Activated CD8-positive, alpha-beta memory T cell treated with anti-CD3 and anti-CD28 coated beads, Interleukin-2, amount 50 U/mL, for 4 hours (primary cell): Measurements from ENCODE around the gene PCSK1N.
"Not testable (repeated sequence)": the region's sequence is repeated elsewhere in the genome, so short reads cannot be mapped to it uniquely, and the experiment has no call there.

Experiments
- DNase-seq: peaks from one replicate; pipeline ENCODE4 v3.0.0-alpha.2; 2020

PCSK1N gene

GRCh38 chrX:48835524-48836329 is at the start of gene PCSK1N:
Gene PCSK1N (minus strand): TSS chrX:48835610. CDS start chrX:48835532, 78 bp downstream.
- DNase-seq: peak; percentile 64

DNA sequence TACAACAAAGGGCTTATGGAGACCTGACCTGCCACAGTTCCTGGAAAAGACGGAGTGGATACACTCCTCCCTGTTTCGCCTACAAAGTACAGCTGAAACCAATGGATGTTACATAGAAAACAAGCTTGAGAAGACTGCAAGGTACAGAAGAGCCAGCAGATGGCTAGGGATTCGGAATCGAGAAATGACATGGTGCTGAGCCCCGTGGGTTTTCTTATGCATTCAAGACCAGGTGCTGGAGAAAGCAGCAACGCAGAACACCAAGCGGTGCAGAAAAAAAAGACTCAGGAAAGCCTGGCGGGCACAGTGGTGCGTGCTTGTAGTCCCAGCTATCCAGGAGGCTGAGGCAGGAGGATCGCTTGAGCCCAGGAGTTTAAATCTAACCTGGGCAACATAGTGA is 48.3 kb upstream of the PCSK1N start:
- no peak for DNase-seq

DNA sequence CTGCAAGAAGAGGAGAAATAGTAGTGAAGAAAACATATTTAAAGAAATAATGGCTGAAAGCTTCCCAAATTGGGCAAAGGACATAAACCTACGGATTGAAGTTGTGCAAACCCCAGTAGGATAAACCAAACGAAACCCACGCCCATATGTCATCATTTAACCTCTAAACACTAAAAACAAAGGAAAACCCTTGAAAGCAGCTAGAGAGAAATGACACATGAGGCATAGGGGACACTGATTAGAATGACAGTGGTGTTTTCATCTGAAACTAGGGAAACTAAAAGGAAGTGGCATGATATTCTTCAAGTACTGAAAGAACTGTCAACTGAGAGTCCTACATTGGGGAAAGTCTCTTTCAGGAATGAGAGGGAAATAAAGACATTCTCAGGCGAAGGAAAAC is 41.5 kb upstream of the PCSK1N start:
- DNase-seq: not testable (repeated sequence)

- not testable (repeated sequence) for DNase-seq
Measured at GRCh38 chrX:48872017-48872416, 36.6 kb upstream of the PCSK1N start.

DNA sequence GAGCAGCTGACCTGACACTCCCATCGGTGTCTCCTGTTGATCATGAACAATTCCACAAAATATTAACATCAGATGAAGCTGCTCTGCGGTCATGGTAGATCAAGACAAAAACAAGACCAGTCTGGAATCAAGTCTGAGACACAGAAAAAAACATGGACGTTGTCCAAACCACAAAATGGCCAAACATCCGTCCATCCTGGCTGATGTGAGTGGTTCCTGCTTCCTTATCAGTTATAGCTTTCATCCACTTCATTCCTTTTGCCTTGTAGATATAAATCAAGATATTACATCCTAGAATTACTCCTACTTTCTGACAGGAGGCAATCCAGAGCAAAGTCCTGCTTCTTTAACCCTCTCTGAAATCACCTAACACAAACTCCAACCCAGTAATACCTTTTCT is 28.8 kb upstream of the PCSK1N start:
- DNase-seq: no peak

- no peak for DNase-seq
Measured at GRCh38 chrX:48854898-48855297, 19.5 kb upstream of the PCSK1N start.

DNA sequence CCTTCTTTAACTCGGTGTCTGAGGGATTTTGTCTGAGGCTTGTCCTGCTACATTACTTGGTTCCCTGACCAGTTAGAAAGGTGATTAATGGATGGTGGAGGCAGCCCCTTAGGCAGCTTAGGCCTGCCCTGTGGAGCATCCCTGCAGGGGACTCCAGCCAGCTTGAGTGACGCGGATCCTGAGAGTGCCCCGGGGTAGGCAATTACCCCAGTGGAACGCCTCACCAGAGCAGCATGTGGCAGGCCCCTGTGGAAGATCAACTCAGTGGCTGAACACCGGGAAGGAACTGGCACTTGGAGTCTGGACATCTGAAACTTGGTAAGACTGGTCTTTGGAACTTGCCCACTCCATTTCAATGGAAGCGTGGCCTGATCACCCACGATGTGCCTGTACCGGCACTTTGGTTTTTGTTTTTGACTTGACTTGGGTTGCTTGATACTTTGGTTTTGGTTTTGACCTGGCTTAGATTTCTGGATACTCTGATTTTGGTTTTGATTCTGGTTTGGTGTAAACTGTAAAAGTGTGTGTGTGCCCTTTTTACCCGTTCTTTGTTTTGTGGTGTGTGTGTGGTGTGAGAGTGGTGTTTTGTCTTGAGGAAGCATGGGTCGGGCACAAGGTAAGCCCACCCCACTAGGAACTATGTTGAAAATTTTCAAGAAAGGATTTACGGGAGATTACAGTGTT is 18.9 kb upstream of the PCSK1N start:
- DNase-seq: not testable (repeated sequence)

DNA sequence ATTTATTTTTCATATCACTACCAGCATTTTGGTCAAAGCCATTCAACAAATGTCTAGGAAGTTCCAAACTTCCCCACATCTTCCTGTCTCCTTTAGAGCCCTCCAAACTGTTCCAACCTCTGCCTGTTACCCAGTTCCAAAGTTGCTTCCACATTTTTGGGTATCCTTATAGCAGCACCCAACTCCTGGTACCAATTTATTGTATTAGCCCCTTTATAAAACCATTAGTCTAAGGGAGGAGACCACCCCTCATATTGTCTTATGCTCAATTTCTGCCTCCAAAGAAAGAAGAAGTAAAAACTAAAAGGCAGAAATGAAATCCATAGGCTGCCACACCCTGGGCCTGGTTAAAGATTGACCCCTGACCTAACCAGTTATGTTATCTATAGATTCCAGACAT is 18.1 kb upstream of the PCSK1N start:
- DNase-seq: not testable (repeated sequence)

DNA sequence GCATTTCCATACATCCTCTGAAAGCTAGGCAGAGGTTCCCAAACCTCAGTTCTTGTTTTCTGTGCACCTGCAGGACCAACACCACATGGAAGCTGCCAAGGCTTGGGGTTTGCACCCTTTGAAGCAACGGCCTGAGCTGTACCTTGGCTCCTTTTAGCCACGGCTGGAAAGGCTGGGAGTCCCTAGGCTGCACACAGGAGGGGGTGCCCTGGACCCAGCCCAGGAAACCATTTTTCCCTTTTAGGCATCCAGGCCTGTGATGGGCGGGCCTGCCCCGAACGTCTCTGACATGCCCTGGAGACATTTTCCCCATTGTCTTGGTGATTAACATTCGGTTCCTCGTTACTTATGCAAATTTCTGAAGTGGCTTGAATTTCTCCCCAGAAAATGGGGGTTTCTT is 17.4 kb upstream of the PCSK1N start:
- no peak for DNase-seq

- no peak for DNase-seq
Measured at GRCh38 chrX:48848847-48849246, 13.4 kb upstream of the PCSK1N start.

DNA sequence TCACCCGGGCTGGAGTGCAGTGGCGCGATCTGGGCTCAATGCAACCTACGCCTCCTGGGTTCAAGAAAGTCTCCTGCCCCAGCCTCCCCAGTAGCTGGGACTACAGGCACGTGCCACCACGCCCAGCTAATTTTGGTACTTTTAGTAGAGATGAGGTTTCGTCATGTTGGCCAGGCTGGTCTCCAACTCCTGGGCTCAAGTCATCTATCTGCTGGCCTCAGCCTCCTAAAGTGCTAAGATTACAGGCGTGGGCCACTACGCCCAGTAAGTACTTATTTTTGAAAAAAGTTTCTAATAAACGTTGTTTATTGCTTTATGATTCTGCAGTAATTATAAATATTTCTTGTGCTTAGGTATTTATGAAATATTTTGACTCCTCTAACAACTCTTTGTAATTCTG is 4.3 kb upstream of the PCSK1N start:
- no peak for DNase-seq

GRCh38 chrX:48834383-48834709 is 1.1 kb downstream of the PCSK1N start:
- DNase-seq: no peak

DNA sequence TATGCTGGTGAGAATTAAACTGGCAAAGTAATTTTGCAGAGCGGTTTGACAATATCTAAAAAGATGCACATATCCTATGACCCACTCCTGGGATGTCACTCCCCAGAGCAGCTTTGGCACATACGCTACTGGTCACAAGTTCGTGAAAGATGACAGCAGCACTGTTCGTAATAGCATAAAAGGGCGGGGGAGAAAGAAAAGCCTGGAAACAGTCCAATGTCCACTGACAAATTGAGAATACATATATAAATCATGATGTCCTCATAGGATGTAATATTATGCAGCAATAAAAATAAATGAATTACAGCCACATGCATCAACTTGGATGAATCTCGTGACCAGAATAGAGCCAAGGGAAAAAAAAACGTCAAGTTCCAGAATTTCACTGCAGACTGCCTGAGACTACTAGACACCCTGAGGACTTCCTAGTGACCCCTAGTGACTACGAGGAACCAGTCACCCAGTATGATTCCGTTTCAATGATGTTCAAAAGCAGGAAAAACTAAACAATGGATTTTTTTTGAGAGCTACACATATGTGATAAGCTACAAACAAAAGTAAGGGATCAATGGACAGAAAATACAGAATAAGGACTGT is 1.8 kb downstream of the PCSK1N start:
- DNase-seq: no peak

DNA sequence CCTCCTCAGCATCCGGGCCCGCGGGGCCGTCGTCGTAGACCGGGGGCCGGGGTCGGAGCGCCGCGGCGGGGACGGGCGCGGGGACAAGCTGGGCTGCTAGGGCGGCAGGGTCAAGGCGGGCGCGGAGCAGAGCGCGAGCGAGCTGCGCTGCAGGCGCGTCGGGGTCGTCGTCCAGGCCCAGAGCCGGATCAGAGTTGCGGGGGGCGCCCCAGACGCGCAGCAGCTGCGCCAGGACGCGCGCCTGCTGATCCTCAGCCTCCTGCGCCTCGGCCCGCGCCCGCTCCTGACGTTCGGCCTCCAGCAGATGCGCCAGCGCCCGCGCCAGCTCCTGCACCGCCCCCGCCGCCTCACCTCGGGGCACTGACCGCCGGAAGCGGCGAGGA is 3.5 kb downstream of the PCSK1N start:
- no peak for DNase-seq

DNA sequence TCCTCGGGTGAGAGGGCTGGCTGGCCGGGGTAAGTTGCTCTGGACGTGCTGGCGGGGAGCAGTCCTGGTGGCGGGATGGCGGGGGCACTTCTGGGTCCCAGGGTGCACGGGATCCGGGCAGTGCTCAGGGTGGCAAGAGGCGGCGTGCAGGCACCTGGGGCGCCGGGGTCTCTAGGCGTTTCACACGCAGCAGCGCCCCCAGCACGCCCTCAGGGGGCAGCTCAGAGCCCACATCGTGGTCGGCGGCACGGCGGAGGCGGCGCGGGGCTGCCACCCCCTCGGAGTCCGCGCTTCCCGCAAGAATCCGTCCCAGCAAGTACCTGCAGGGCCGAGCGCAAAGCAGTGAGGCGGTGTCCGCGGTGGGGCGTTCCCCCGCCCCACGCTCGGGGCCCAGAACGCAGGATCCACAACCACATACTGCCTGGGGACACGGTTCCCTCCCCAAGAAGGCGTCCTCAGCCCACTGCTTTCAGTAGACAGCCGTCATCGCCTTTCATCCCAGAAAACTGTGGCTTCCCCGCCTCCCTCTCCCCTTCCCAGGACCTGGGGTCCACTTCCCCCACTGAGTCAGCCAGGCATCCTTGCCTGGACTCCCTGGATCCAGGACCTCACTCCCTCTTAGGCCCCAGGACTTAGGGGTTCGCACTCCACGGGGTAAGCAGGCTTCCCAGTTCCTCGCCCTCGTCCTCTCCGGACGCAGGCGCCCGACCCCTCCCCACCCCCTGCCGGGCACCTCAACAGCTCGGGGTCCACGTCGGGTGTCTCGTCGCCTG is 4.1 kb downstream of the PCSK1N start:
- DNase-seq: no peak

DNA sequence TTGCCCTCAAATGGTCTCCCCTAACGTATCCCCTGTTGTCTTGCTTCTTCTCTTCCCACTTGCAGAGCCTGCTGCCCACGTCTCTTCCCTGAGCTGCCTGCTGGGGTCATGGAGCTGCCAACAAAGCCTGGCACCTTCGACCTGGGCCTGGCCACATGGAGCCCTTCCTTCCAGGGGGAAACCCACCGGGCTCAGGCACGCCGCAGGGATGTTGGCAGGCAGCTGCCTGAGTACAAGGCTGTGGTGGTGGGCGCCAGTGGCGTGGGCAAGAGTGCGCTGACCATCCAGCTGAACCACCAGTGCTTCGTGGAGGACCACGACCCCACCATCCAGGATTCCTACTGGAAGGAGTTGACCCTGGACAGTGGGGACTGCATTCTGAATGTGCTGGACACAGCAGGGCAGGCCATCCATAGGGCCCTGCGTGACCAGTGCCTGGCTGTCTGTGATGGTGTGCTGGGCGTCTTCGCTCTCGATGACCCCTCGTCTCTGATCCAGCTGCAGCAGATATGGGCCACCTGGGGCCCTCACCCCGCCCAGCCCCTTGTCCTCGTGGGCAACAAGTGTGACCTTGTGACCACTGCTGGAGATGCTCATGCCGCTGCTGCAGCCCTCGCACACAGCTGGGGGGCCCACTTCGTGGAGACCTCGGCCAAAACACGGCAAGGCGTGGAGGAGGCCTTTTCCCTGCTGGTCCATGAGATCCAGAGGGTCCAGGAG is 6.2 kb downstream of the PCSK1N start:
- DNase-seq: no peak

DNA sequence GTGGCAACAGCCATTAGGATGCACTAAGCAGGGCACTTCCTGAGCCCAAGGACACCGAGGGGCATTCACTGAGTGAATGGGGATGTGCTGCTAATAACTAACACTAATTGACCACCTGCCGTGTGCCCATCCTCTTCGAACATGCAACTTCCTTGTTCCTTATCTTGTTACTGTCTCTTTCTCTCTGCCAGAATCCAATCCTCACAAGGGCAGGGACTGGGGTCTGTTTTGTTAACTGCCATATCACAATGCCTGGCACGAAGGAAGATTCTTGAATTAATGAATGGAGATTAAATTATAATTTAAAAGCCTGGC is 7.8 kb downstream of the PCSK1N start:
- DNase-seq: no peak

GRCh38 chrX:48826876-48827653 is 8.3 kb downstream of the PCSK1N start:
- DNase-seq: no peak

DNA sequence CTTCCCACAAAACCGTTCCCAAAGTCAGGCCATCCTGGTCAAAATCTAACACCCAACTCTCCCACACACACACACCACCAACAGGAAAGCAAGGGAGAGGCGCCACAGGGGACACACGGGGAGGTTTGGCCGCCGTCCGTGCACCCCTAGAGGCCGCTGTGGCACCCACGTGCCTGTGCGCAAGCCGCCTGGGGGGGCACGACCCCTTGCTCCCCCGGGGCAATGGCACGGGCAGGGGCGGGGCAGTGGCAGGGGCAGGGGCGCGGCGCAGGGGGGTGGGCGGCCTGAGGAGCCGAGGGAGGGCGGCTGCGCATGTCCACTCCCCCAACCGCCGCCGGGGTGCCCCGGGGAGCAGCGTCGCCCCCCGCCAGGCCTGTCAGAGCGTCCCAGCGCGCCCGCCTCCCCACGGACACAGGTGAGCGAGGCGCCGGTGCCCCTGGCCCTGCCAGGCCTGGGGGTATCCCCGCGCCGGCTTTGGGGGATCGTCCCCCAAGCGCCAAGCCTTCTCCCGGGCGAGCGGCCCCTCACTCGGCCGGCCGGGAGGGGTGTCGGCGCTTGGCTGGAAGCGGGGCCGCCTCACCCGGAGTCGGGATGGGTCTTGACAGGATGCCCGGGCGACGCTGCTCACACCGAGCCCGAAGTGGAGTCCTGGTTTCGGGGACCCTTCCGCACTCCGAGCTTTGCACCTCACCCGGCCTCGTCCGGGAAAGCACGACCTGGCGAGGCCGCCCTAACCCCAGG is 9.1 kb downstream of the PCSK1N start, which contains the start of gene ERAS:
Gene ERAS (plus strand): TSS at position 379 of the 741 bp plus-strand sequence. CDS start 2,611 bp downstream, outside the sequence.
- DNase-seq: no peak

GRCh38 chrX:48824066-48824465 is 11.3 kb downstream of the PCSK1N start:
- DNase-seq: no peak

GRCh38 chrX:48823053-48823452 is 12.4 kb downstream of the PCSK1N start:
- DNase-seq: no peak
